Measurements from ENCODE around the gene FXYD3.

DNA sequence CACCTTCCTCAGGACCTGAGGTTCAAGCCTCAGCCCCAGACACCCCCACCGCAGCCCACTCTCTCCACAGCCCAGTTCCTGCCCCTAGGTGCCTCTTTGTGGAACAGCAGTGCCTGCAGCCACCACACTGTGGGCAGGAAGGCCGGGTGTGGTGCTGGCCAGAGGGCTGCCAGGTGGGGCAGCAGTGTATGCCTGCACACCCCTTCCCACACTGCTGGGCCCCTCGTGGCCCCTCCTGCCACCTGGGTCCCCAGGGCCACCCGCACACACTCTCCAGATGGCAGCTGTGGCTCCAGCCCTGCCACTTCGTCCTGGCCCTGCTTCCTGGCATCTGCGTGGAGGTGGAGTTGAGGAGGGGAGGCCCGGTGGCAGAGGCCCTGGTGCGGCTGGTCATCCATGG is 39.0 kb upstream of the FXYD3 start:
- TF ChIP-seq, protein P1, sequence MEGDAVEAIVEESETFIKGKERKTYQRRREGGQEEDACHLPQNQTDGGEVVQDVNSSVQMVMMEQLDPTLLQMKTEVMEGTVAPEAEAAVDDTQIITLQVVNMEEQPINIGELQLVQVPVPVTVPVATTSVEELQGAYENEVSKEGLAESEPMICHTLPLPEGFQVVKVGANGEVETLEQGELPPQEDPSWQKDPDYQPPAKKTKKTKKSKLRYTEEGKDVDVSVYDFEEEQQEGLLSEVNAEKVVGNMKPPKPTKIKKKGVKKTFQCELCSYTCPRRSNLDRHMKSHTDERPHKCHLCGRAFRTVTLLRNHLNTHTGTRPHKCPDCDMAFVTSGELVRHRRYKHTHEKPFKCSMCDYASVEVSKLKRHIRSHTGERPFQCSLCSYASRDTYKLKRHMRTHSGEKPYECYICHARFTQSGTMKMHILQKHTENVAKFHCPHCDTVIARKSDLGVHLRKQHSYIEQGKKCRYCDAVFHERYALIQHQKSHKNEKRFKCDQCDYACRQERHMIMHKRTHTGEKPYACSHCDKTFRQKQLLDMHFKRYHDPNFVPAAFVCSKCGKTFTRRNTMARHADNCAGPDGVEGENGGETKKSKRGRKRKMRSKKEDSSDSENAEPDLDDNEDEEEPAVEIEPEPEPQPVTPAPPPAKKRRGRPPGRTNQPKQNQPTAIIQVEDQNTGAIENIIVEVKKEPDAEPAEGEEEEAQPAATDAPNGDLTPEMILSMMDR (IDR thresholded peaks at IDR 0.05; ENCODE audit: poor library complexity, severe bottlenecking), result no peak
- TF ChIP-seq TAF1 (IDR thresholded peaks at IDR 0.05; ENCODE audit: low read depth) (no peak), EZH2 (IDR thresholded peaks at IDR 0.05; ENCODE audit: borderline replicate concordance, insufficient read depth, low read length, poor library complexity, severe bottlenecking) (no peak)
